AG04449 (cell line): ENCODE data around the gene MFAP1.
A peak's percentile ranks its signal among the peaks of the same experiment; 100 is the strongest.

ENCODE experiments used
- CTCF ChIA-PET: fragments of 350-600 bp; formaldehyde crosslinking; extraction: SDS; loops from one replicate; lab custom pipeline; 2021; ENCODE audit warnings: antibody characterized with exemption; lab: Yijun Ruan, JAX
- POLR2A ChIA-PET: fragments of 400-600, 350-600 bp; formaldehyde crosslinking; extraction: SDS; loops from one replicate; lab custom pipeline; 2020; ENCODE audit warnings: antibody characterized with exemption, inconsistent platforms; lab: Yijun Ruan, JAX
- DNase-seq: peaks from one replicate; pipeline ENCODE4 v3.0.0-alpha.2; 2010; ENCODE audit warnings: low read depth, low spot score
- H3K4me3 ChIP-seq: 2 replicates; pipeline ENCODE4 v1.5.1; 2011; ENCODE audit warnings: low read depth, mild to moderate bottlenecking, control low read depth, low read length
- TF ChIP-seq, protein P1 (sequence below): IDR thresholded peaks from one replicate; pipeline ENCODE4 v1.5.1; 2011; ENCODE audit warnings: mild to moderate bottlenecking, moderate library complexity, low read length, control low read depth, inconsistent platforms; ENCODE audit not compliant: insufficient read depth; ENCODE audit errors: missing control alignments

MFAP1 gene, protein sequence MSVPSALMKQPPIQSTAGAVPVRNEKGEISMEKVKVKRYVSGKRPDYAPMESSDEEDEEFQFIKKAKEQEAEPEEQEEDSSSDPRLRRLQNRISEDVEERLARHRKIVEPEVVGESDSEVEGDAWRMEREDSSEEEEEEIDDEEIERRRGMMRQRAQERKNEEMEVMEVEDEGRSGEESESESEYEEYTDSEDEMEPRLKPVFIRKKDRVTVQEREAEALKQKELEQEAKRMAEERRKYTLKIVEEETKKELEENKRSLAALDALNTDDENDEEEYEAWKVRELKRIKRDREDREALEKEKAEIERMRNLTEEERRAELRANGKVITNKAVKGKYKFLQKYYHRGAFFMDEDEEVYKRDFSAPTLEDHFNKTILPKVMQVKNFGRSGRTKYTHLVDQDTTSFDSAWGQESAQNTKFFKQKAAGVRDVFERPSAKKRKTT

DNA sequence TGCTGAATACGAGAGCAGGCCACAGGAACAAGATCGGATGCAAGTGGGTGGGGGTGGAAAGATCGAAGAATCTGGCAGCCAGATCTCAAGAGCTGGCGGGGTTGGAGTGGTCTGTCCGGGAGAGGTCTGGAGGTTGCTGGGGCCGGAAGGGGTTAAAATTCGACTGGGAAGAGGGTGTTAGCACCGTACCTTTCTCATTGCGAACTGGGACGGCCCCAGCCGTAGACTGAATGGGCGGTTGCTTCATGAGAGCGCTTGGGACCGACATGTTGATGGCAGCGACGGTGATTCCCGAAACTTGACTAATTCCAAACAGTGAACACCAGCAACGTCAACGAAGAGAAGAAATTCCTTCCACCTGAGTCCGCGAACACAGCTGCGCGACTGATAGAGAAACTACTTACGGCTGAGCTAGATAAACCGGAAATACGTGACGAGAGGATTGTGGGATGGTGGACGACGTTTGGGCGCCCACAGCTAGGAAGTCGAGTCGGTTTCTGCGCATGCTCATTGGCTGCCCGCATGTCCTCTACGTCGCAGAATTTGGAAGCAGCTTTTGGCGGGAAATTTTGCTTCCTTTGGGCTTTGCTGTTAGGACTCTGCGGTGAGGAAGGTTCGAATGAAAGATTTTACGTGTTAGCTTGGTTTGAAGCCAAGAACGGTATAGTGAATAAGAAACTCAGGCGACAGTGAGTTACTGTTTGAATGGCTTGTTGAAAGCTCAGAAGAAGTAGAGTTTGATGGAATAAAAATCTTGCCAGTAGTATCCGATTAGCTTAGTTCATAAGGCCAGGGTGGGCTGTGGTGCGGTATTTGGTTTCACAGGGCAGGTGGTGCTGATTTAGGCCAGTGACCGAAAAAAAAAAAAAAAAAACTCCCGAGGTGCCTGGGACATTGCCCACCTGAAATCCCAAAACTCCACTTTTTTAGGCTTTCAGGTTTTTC, at the start of gene MFAP1:
MFAP1 (minus strand) TSS at position 389 of the 945 bp plus-strand sequence; CDS start at position 268, 121 bp downstream.
- TF ChIP-seq, protein P1, sequence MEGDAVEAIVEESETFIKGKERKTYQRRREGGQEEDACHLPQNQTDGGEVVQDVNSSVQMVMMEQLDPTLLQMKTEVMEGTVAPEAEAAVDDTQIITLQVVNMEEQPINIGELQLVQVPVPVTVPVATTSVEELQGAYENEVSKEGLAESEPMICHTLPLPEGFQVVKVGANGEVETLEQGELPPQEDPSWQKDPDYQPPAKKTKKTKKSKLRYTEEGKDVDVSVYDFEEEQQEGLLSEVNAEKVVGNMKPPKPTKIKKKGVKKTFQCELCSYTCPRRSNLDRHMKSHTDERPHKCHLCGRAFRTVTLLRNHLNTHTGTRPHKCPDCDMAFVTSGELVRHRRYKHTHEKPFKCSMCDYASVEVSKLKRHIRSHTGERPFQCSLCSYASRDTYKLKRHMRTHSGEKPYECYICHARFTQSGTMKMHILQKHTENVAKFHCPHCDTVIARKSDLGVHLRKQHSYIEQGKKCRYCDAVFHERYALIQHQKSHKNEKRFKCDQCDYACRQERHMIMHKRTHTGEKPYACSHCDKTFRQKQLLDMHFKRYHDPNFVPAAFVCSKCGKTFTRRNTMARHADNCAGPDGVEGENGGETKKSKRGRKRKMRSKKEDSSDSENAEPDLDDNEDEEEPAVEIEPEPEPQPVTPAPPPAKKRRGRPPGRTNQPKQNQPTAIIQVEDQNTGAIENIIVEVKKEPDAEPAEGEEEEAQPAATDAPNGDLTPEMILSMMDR: no peak
- peak within 1 kb of the TSS; percentile 87 for H3K4me3 ChIP-seq
- CTCF ChIA-PET: interaction anchor here (0.9 kb wide), 1 partner anchor 713 kb away, joined by 3 read pairs; no protein-coding TSS in a partner anchor
- POLR2A ChIA-PET: interaction anchor here (0.7 to 1.3 kb wide), 5 partner anchors 21 to 713 kb away, joined by 3 to 8 read pairs (median 3); partner anchors contain the start of genes EIF3J, HYPK and SERINC4
- peak; percentile 82 for DNase-seq

- ChIA-PET POLR2A (no interaction called here), CTCF (interaction anchor here (1.4 to 7.5 kb wide), 8 partner anchors 8 to 347 kb away, joined by 3 to 61 read pairs (median 16); no protein-coding TSS in a partner anchor)
- H3K4me3 ChIP-seq: no peak overlapping the region
- no peak for DNase-seq
- TF ChIP-seq, protein P1: no peak
Measured at GRCh38 chr15:43873651-43874050, 49.2 kb upstream of the MFAP1 start.

- CTCF ChIA-PET: interaction anchor here (0.6 to 7.5 kb wide), 45 partner anchors 9 to 1255 kb away, joined by 3 to 61 read pairs (median 4); no protein-coding TSS in a partner anchor
- H3K4me3 ChIP-seq: no peak overlapping the region
- peak; percentile 28 for DNase-seq
- POLR2A ChIA-PET: no interaction called here
- TF ChIP-seq, protein P1: peak; percentile 77
Measured at GRCh38 chr15:43872416-43873020, 48.0 kb upstream of the MFAP1 start.

DNA sequence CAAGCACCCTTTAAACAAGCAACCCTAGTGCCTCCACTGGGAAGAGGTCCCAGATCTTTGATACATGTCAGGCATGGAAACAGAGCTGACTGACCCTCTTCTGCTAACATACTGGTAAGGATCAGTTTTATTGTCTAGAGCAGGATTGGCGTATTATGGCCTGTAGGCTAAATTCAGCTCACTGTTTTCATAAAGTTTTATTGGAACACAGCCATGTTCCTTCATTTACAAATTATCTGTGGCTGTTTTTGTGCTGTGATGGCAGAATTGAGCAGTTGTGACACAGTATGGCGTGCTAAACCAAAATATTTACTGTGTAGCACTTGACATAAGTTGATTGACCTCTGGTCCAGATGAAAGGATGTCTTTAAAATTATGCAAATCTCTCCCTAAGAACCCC, 47.3 kb upstream of the MFAP1 start:
- CTCF ChIA-PET: interaction anchor here (0.8 to 7.5 kb wide), 33 partner anchors 9 to 683 kb away, joined by 3 to 61 read pairs (median 5); no protein-coding TSS in a partner anchor
- POLR2A ChIA-PET: no interaction called here
- TF ChIP-seq, protein P1: no peak
- no peak overlapping the region for H3K4me3 ChIP-seq
- DNase-seq: no peak

GRCh38 chr15:43868406-43868805, 43.9 kb upstream of the MFAP1 start:
- TF ChIP-seq, protein P1: no peak
- ChIA-PET CTCF (interaction anchor here (0.6 to 7.5 kb wide), 6 partner anchors 9 to 633 kb away, joined by 3 to 61 read pairs (median 4); no protein-coding TSS in a partner anchor), POLR2A (no interaction called here)
- no peak for DNase-seq
- H3K4me3 ChIP-seq: no peak overlapping the region
